ENCODE results near the gene KIZ.
"Not testable (repeated sequence)": the region's sequence is repeated elsewhere in the genome, so short reads cannot be mapped to it uniquely, and the experiment has no call there.

Gene KIZ

GRCh38 chr20:21139881-21140566 is 14.1 kb downstream of the KIZ start:
- no peak for DNase-seq

DNA sequence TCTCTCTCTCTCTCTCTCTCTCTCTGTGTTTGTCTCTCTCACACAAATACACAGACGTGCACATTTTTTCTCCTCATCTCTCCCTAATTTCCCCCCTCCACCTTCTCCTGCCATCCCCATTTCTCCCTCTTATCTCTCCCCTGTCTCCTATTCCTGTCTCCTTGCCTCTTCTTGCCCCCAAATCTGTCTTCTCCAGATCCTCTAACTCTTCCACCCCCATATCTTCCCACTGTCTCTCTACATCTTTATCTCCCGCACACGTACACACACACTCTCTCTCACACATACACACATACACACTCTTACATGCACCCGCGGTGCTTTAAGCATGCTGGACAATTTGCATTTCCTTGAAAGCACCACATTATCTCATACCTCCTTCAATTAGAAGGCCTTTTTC is 15.9 kb downstream of the KIZ start:
- DNase-seq, result no peak

GRCh38 chr20:21143194-21143890 is 17.5 kb downstream of the KIZ start:
- no peak for DNase-seq

DNA sequence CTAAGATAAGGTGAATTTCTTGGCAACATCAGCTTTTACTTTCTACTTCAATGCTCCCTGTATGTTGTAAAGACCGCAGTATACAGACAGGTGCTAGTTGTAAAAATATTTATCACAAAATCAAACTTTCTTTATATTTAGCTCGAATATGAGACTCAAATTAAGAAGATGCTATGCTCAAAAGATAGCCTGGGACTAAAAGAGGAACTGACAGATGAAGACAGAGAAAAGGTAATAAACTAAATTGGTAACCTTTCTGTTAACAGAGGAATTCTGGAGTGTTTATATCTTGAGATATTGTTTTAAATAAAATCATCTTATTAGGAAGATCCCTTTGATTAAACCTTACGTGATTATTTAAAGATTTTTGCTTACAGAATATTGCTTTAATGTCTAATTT is 19.5 kb downstream of the KIZ start:
- DNase-seq, result no peak

GRCh38 chr20:21146215-21146614 is 20.3 kb downstream of the KIZ start:
- DNase-seq, result no peak

DNA sequence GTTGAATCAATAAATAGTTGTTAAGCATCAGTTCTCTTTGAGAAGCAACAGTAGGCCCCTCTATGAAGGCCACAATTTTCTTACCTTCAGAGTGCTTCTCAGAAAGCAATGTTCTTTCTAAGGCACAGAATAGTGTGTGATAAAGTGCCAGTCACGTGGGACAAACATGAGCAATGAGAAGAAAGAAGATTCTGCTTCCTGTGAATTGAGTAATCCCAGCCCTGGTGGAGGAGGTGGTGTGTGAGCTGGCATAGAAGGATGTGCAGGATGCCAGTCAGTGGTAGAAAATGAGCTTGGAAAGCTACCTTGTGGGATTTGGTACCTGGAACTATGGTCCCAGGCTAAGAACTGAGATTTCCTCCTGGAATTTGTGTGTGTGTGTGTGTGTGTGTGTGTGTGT is 21.7 kb downstream of the KIZ start:
- no peak for DNase-seq

- DNase-seq, result no peak
Observed at GRCh38 chr20:21149344-21149743, 23.5 kb downstream of the KIZ start.

DNA sequence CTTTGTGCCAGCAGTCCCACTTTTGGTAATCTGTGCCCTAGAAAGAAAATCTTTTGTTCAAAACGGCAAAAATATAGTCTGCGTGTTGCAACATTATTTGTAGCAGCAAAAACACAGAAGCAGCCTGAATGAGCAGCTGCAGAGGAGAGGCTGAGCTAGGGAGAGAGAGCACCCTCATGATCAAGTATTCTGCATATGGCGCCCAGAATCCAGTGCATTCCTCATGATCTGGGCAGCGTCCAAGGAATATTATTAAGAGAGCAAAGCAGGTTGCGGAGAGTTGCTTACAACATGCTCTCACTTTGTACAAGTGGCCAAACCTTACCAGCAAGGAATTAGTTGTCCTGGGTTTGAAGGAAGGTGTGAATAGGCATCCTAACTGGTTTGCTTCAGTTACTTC is 25.9 kb downstream of the KIZ start:
- DNase-seq, result no peak

- no peak for DNase-seq
Observed at GRCh38 chr20:21154692-21155091, 28.8 kb downstream of the KIZ start.

DNA sequence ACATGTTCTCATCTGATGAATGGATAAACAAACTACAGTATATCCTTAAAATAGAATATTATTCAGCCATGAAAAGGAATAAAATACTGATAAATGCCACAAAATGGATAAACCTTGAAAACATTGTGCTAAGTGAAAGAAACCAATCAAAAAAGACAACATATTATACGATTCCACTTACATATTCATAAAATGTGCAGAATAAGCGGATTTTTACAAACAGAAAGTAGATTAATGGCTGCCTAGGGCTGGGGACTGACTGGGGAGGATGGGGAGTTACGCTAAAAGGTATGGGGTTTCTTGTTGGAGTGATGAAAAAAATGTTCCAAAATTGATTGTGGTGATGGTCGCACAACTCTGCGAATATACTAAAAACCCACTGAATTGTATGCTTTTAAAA is 29.4 kb downstream of the KIZ start:
- no peak for DNase-seq

DNA sequence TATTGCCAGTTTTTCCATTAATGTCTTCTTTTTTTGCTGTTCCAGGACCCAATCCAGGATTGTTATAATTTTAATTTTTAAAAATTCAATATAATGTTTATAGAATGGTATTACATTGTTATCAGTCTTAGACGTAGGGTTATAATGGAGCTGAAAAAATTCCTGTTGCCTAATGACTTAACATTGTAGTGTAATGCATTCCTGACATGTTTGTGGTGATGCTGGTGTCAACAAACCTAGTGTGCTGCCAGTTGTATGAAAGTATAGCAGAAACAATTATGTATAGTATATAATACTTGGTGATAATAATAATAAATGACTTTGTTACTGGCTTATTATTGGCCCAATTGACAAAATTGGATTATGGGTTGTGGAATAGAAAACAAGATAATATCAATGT is 30.4 kb downstream of the KIZ start:
- peak; percentile 19 for DNase-seq

DNA sequence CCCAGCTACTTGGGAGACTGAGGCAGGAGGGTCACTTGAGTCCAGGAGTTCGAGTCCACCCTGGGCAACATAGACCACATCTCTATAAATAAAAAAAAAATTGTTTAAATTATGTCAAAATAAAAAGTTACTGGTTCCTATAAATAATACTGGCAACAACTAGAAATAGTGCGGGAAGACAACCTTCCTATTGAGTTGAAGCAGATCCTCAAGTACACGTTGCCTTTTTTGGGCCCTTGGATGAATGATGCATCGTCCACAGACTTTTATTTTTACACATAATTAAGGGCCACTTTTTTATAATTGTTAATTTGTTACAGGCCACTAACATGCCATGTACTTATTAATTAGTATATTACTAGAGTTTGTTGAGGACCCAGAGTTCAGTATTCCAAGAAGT is 31.1 kb downstream of the KIZ start:
- no peak for DNase-seq

- DNase-seq, result no peak
Observed at GRCh38 chr20:21159658-21160380, 33.9 kb downstream of the KIZ start.

GRCh38 chr20:21161926-21162325 is 36.0 kb downstream of the KIZ start:
- no peak for DNase-seq

- no peak for DNase-seq
Observed at GRCh38 chr20:21162631-21163030, 36.7 kb downstream of the KIZ start.

DNA sequence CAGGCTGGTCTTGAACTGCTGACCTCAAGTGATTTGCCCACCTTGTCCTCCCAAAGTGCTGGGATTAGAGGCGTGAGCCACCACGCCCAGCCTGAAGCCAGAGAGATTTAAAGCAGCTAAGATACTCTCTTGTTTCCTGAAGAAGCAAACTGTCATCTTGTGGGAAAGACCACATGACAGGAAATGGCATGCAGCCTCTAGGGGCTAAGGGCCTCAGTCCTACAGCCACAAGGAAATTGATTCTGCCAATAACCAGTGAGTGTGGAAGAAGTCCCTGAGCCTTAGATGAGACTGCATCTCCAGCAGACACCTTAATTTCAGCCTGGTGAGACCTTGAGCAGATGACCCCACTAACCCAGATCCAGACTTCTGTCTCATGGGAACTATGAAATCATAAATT is 40.9 kb downstream of the KIZ start:
- DNase-seq, result no peak

DNA sequence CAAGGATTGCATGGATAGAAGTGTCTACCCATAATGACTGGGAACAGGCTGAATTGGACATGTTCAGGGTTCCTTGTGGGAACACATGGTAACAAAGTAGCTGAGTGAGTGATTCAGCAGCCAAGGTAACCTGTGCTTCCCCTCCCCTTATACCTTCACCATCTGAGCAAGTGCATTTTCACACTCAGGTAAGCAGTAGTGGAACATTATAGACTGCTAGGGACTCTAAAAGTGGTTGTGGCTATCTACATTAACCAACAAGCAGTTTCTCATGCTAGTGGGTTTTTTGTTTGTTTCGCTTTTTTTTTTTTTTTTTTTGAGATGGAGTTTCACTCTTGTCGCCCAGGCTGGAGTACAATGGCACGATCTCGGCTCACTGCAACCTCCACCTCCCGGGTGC is 41.4 kb downstream of the KIZ start:
- DNase-seq, result no peak

GRCh38 chr20:21168061-21168460 is 42.2 kb downstream of the KIZ start:
- DNase-seq, result not testable (repeated sequence)

DNA sequence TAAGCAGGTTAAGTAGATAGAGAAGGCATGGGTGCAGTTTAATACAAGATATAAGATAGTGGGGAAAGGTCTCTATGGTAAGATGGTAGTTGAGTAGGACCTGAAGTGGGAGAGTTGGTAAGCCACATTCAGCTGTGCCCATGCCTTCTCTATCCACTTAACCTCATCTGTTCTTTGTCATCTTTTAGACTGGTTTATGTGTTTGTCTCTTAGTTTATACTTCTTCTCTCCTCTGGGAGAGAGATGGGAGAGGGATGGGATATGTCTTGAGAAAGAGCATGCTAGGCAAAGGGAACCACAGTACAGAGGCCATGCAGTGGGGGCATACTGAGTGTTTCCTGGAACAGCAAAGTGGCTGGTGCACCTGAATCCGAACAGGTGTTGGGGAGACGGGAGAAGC is 46.7 kb downstream of the KIZ start:
- DNase-seq, result no peak

DNA sequence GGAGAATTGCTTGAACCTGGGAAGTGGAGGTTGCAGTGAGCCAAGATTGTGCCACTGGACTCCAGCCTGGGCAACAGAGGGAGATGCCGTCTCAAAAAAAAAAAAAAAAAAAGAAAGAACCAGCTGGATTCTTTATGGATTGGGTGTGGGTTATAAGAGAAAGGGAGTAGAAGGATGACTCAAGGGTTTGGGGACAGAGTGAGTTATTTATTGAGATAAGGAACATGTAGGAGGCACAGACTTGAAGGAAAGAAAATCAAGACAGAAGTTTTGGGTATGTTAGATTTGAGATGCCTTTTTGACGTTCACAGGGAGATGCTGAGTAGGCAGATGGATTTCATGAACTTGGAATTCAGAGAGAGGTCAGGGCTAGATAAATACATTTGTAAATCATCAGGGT is 47.6 kb downstream of the KIZ start:
- DNase-seq, result no peak

DNA sequence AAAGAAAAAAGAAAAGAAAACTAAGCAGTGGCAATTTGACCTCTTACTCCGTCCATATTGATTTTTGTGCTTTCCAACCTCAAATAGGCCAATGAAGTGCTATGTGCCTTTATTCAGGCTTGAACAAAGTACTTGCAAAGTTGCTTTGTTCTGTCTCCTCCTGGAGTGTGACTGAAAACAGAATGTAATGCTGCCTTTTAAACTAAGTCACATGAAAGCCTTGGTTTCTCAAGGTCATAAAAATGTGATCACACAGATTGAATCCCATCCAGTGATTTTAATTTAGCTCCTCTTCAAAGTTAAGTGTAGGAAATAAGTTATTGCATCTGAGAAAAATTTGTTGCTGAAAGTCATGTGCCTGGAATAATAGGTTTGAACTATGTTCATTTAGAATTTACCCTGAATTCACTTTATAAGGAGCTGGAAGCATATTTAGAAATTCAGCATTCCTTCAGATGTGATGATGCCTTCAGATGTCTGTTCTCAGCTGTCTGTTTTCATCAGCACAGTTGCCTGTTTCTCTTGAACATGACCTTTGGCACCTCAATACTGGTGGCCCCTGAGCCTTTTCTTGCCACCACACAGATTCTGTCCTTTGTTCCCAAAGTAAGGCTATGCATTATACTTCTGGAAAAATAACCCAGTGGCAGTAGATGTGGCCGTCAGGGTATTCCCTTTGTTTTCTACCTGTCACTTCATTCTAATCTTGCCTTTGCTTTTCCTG is 48.8 kb downstream of the KIZ start:
- DNase-seq, result no peak

DNA sequence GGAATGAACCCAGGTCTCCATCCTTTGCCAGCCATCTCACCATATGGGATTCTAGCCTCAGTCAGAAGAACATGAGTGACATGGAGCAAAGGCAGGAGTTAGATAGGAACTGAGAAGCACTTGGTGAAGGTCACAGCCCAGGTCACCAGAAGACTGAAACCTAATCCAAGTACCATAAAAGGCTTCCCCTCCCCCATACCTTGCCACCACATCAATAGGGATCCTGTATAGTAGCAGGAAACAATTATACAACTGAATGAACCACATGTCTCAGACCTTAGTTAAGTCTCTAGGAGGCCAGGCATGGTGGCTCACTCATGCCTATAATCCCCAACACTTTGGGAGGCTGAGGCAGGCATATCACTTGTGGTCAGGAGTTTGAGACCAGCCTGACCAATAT is 49.6 kb downstream of the KIZ start:
- DNase-seq, result no peak

DNA sequence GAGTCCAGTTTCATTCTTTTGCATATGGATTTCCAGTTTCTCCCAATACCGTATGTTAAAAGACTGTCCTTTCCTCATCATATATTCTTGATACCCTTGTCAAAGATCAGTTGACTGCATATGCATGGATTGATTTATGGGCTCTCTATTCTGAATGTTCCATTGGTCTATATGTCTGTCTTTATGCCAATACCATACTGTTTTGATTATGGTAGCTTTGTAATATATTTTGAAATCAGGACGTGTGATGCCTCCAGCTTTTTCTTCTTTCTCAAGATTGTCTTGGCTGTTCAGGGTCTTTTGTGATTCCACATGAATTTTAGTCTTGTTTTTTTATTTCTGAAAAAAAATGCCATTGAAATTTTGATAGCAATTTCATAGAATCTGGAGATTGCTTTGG is 51.9 kb downstream of the KIZ start:
- no peak for DNase-seq

- no peak for DNase-seq
Observed at GRCh38 chr20:21179757-21180156, 53.9 kb downstream of the KIZ start.
